Neural progenitor cell (in vitro differentiated cells): ENCODE data around the gene URB1. TPM values are rescaled to one million over a fixed set of nuclear protein-coding genes. Genes with fewer than 3 reads are reported as not detected.

Experiments used
- DNase-seq: peaks from one replicate; pipeline ENCODE4 v3.0.0-alpha.2; 2016; ENCODE audit warnings: low spot score
- H2AFZ ChIP-seq: fragments of 200-600 bp; sonication (generic); replicated peaks from 2 replicates; pipeline ENCODE4 v1.6.1; 2016; ENCODE audit warnings: antibody characterized with exemption
- H3F3A ChIP-seq: fragments of 200-600 bp; sonication (generic); 2 replicates; pipeline ENCODE4 v1.6.1; 2016; ENCODE audit warnings: antibody characterized with exemption, low read depth
- H3K27ac ChIP-seq: fragments of 200-600 bp; sonication (generic); 2 replicates; pipeline ENCODE4 v1.5.1; 2016; ENCODE audit warnings: mild to moderate bottlenecking
- H3K27me3 ChIP-seq: fragments of 200-600 bp; sonication (generic); 2 replicates; pipeline ENCODE4 v1.6.1; 2016; ENCODE audit warnings: mild to moderate bottlenecking, moderate library complexity
- H3K36me3 ChIP-seq: fragments of 200-600 bp; sonication (generic); 2 replicates; pipeline ENCODE4 v1.5.1; 2016
- H3K4me1 ChIP-seq: fragments of 200-600 bp; sonication (generic); 2 replicates; pipeline ENCODE4 v1.6.1; 2016; ENCODE audit warnings: mixed run types
- H3K4me2 ChIP-seq: fragments of 200-600 bp; sonication (generic); 2 replicates; pipeline ENCODE4 v1.6.1; 2016
- H3K4me3 ChIP-seq: fragments of 200-600 bp; sonication (generic); 2 replicates; pipeline ENCODE4 v1.5.1; 2016
- H3K79me2 ChIP-seq: fragments of 200-600 bp; sonication (generic); 2 replicates; pipeline ENCODE4 v1.6.1; 2016; ENCODE audit warnings: low read depth
- H3K9ac ChIP-seq: fragments of 200-600 bp; sonication (generic); 2 replicates; pipeline ENCODE4 v1.6.1; 2016
- H3K9me3 ChIP-seq: fragments of 200-600 bp; sonication (generic); 2 replicates; pipeline ENCODE4 v1.5.1; 2016; ENCODE audit warnings: low read depth
- H4K20me1 ChIP-seq: fragments of 200-600 bp; sonication (generic); 2 replicates; pipeline ENCODE4 v1.6.1; 2016; ENCODE audit warnings: low read depth
- H3K27ac Mint-ChIP-seq: 3 replicates; pipeline ENCODE4 v1.8.0; 2021; ENCODE audit warnings: mixed read lengths
- H3K27me3 Mint-ChIP-seq: 2 replicates; pipeline ENCODE4 v1.8.0; 2022; ENCODE audit warnings: low read depth, mild to moderate bottlenecking, inconsistent platforms, moderate library complexity, mixed read lengths; ENCODE audit not compliant: insufficient read depth
- H3K36me3 Mint-ChIP-seq: 3 replicates; pipeline ENCODE4 v1.8.0; 2021; ENCODE audit warnings: mixed read lengths
- H3K4me1 Mint-ChIP-seq: 3 replicates; pipeline ENCODE4 v1.8.0; 2021; ENCODE audit warnings: mixed read lengths
- H3K4me3 Mint-ChIP-seq: 3 replicates; pipeline ENCODE4 v1.8.0; 2021; ENCODE audit warnings: mild to moderate bottlenecking, moderate library complexity, mixed read lengths
- H3K9me3 Mint-ChIP-seq: 3 replicates; pipeline ENCODE4 v1.8.0; 2020; ENCODE audit warnings: mixed read lengths
- EZH2 ChIP-seq: fragments of 200-600 bp; sonication (generic); IDR thresholded peaks from 2 replicates; pipeline ENCODE4 v1.6.1; 2017; ENCODE audit warnings: antibody characterized with exemption, mild to moderate bottlenecking, moderate library complexity
- EZH2phosphoT487 ChIP-seq: fragments of 200-600 bp; sonication (generic); IDR thresholded peaks from 2 replicates; pipeline ENCODE4 v1.6.1; 2017; ENCODE audit warnings: antibody characterized with exemption
- total RNA-seq: library from RNA; depleted of rRNA; stranded (reverse); fragments of >200 nt; gene quantifications from 2 replicates; pipeline ENCODE4 v1.2.3, GENCODE V29; 2015; ENCODE audit warnings: low replicate concordance
- TF ChIP-seq, protein P1 (sequence below): fragments of 200-600 bp; sonication (generic); IDR thresholded peaks from 2 replicates; pipeline ENCODE4 v1.5.1; 2017; ENCODE audit warnings: antibody characterized with exemption, mild to moderate bottlenecking

URB1 gene
- total RNA-seq, 1 donor from 2014 or later: 7.7 TPM

DNA sequence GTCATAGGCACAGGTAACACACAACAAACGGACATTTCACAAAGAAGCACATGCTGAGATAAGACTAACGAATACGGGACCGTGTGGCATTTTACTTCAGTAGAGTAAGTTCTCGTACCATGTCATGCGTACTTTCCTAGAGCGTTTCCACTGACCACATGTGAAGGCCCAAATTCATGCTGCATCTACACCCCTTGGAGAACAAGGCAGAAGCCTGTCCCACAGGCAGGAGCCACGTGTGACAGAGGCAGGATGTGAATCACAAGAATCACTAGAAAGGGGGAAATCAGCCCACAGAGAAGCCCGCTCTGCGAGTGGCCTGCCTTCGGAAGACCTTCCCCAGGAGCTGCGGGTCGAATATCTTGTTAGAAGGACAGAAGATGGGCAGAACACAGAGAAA, 41.8 kb downstream of the URB1 start:
- Histone ChIP-seq H3K4me2 (no peak overlapping the region), H3K27ac (no peak overlapping the region), H2AFZ (no peak overlapping the region), H3K9me3 (no peaks in the 10 kb centered on the region), H3K27me3 (no peaks in the 10 kb centered on the region), H3K79me2 (no peaks in the 10 kb centered on the region), H3K9ac (no peak overlapping the region), H3K4me3 (no peak overlapping the region), H3K4me1 (no peaks in the 10 kb centered on the region), H4K20me1 (no peaks in the 10 kb centered on the region), H3F3A (no peaks in the 10 kb centered on the region), H3K36me3 (no peaks in the 10 kb centered on the region)
- Mint-ChIP-seq H3K4me1 (no peaks in the 10 kb centered on the region), H3K9me3 (no peaks in the 10 kb centered on the region), H3K27me3 (no peaks in the 10 kb centered on the region), H3K27ac (no peak overlapping the region), H3K4me3 (no peak overlapping the region), H3K36me3 (peaks cover 38% of the 10 kb centered on the region)
- no peak for DNase-seq
- TF ChIP-seq, protein P1, sequence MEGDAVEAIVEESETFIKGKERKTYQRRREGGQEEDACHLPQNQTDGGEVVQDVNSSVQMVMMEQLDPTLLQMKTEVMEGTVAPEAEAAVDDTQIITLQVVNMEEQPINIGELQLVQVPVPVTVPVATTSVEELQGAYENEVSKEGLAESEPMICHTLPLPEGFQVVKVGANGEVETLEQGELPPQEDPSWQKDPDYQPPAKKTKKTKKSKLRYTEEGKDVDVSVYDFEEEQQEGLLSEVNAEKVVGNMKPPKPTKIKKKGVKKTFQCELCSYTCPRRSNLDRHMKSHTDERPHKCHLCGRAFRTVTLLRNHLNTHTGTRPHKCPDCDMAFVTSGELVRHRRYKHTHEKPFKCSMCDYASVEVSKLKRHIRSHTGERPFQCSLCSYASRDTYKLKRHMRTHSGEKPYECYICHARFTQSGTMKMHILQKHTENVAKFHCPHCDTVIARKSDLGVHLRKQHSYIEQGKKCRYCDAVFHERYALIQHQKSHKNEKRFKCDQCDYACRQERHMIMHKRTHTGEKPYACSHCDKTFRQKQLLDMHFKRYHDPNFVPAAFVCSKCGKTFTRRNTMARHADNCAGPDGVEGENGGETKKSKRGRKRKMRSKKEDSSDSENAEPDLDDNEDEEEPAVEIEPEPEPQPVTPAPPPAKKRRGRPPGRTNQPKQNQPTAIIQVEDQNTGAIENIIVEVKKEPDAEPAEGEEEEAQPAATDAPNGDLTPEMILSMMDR: no peak

DNA sequence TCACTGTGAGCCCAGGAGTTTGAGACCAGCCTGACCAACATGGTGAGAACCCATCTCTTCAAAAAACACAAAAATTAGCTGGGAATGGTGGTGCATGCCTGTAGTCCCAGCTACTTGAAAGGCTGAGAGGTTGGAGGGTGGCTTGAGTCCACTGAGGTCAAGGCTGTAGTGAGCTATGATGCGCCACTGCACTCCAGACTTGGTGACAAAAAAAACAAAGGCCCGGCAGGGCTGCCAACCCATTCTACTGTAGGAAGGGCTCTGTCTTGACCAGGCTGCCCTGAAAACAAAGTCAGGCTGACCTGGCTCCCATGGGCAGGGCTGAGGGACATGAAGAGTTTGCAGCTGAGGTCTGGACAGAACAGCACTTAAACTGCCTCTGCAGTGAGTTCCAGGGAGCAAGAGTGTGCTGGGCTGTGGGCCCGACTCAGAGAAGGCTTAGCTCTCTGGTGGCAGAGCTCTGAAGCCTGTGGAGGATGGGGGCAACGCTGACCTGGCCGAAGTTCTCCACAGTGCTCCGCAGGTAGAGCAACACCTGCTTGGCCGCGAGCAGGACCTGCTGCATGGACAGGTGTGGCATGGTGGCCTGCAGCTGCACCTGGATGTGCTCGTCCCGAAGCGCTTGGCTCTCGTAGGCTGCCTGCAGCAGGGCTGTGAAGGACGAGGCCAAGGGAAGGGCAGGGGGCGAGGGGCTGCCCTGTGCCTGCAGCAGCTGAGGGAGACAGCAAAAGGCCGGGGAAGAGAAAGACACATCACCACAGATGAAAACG, 42.4 kb downstream of the URB1 start:
- no peak for DNase-seq
- no peak overlapping the region for H3K4me2 ChIP-seq
- Mint-ChIP-seq H3K4me1 (no peaks in the 10 kb centered on the region), H3K36me3 (peaks cover 39% of the 10 kb centered on the region), H3K27ac (no peak overlapping the region), H3K9me3 (no peaks in the 10 kb centered on the region), H3K4me3 (no peak overlapping the region), H3K27me3 (no peaks in the 10 kb centered on the region)
- H3K79me2 ChIP-seq: no peaks in the 10 kb centered on the region
- no peaks in the 10 kb centered on the region for H3K9me3 ChIP-seq
- H4K20me1 ChIP-seq: no peaks in the 10 kb centered on the region
- no peak overlapping the region for H3K9ac ChIP-seq
- no peaks in the 10 kb centered on the region for H3K36me3 ChIP-seq
- H3K4me1 ChIP-seq: no peaks in the 10 kb centered on the region
- TF ChIP-seq, protein P1: no peak
- TF ChIP-seq EZH2 (no peak), EZH2phosphoT487 (no peak)
- no peak overlapping the region for H3K4me3 ChIP-seq
- no peaks in the 10 kb centered on the region for H3K27me3 ChIP-seq
- H2AFZ ChIP-seq: no peak overlapping the region
- H3K27ac ChIP-seq: no peak overlapping the region
- H3F3A ChIP-seq: no peaks in the 10 kb centered on the region

DNA sequence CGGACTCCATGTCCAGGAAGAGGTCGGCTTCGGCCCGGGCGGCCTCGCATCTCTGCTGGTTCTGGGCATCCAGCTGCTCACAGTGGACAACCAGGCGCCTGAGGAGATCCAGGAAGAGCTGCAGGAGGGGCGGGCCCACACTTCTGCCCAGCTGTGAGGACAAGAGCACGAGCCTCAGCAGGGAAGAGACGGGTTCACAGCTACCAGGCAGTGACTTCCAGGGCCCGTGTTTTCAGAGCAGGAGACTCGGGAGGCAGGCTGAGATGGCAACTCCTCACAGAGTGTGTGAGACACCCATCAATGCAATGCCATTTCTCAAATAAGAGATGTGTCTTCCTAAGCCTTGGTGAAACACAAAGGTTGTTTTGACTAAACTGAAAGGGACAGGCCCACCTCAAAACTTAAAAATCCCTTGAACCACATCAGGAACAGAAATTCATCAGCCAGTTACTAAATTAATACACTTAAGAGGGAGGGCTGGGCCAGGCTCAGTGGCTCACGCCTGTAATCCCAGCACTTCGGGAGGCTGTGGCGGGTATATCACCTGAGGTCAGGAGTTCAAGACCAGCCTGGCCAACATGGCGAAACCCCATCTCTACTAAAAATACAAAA, 43.4 kb downstream of the URB1 start:
- Mint-ChIP-seq H3K4me3 (no peak overlapping the region), H3K27ac (no peak overlapping the region), H3K36me3 (peaks cover 47% of the 10 kb centered on the region)

More for the DNA sequence above, 43.4 kb downstream of the URB1 start:
- Histone ChIP-seq H3K4me2 (no peak overlapping the region), H3K4me1 (no peaks in the 10 kb centered on the region), H3K27me3 (no peaks in the 10 kb centered on the region), H2AFZ (no peak overlapping the region), H3K27ac (no peak overlapping the region), H3K36me3 (peaks cover 4% of the 10 kb centered on the region), H3K9ac (no peak overlapping the region), H3F3A (no peaks in the 10 kb centered on the region), H3K4me3 (no peak overlapping the region), H4K20me1 (no peaks in the 10 kb centered on the region), H3K79me2 (no peaks in the 10 kb centered on the region), H3K9me3 (no peaks in the 10 kb centered on the region)
- no peak for TF ChIP-seq EZH2phosphoT487
- TF ChIP-seq, protein P1: no peak
- TF ChIP-seq EZH2: no peak
- no peak for DNase-seq
- no peaks in the 10 kb centered on the region for H3K4me1 Mint-ChIP-seq
- no peaks in the 10 kb centered on the region for H3K27me3 Mint-ChIP-seq
- peaks cover 7% of the 10 kb centered on the region for H3K9me3 Mint-ChIP-seq
